Measurements from ENCODE around the gene RARS1.

RARS1 gene

GRCh38 chr5:168486136-168486879 is at the start of gene RARS1:
TSS of gene RARS1 (plus strand) at chr5:168486471. CDS start at chr5:168486499, 28 bp downstream.
- DNase-seq = peak; percentile 86

GRCh38 chr5:168438349-168438748 is 47.9 kb upstream of the RARS1 start:
- DNase-seq = no peak

GRCh38 chr5:168443533-168443932 is 42.7 kb upstream of the RARS1 start:
- no peak for DNase-seq

- no peak for DNase-seq
Observed at GRCh38 chr5:168443950-168444700, 42.1 kb upstream of the RARS1 start.

- DNase-seq = no peak
Observed at GRCh38 chr5:168446983-168447619, 39.2 kb upstream of the RARS1 start.

- no peak for DNase-seq
Observed at GRCh38 chr5:168447808-168448207, 38.5 kb upstream of the RARS1 start.

- no peak for DNase-seq
Observed at GRCh38 chr5:168449166-168449565, 37.1 kb upstream of the RARS1 start.

- no peak for DNase-seq
Observed at GRCh38 chr5:168451565-168451964, 34.7 kb upstream of the RARS1 start.

- DNase-seq = no peak
Observed at GRCh38 chr5:168455201-168455600, 31.1 kb upstream of the RARS1 start.

- no peak for DNase-seq
Observed at GRCh38 chr5:168457542-168457941, 28.7 kb upstream of the RARS1 start.

- DNase-seq = no peak
Observed at GRCh38 chr5:168460606-168461005, 25.7 kb upstream of the RARS1 start.

- no peak for DNase-seq
Observed at GRCh38 chr5:168463081-168463480, 23.2 kb upstream of the RARS1 start.

GRCh38 chr5:168464214-168464613 is 22.1 kb upstream of the RARS1 start:
- DNase-seq = no peak

- no peak for DNase-seq
Observed at GRCh38 chr5:168464641-168465040, 21.6 kb upstream of the RARS1 start.

GRCh38 chr5:168467755-168468330 is 18.4 kb upstream of the RARS1 start:
- no peak for DNase-seq

GRCh38 chr5:168468836-168469235 is 17.4 kb upstream of the RARS1 start:
- DNase-seq = no peak

GRCh38 chr5:168469816-168470215 is 16.5 kb upstream of the RARS1 start:
- no peak for DNase-seq

- DNase-seq = no peak
Observed at GRCh38 chr5:168471785-168472184, 14.5 kb upstream of the RARS1 start.

GRCh38 chr5:168472329-168472728 is 13.9 kb upstream of the RARS1 start:
- no peak for DNase-seq

GRCh38 chr5:168474319-168474718 is 12.0 kb upstream of the RARS1 start:
- DNase-seq = no peak

- no peak for DNase-seq
Observed at GRCh38 chr5:168477060-168477459, 9.2 kb upstream of the RARS1 start.

- DNase-seq = no peak
Observed at GRCh38 chr5:168479166-168479565, 7.1 kb upstream of the RARS1 start.

GRCh38 chr5:168480601-168481000 is 5.7 kb upstream of the RARS1 start:
- no peak for DNase-seq

Measured in CD4-positive, alpha-beta T cell treated with Interferon gamma for 1 hour (primary cell).